Psoas muscle (tissue), 8 donors: ENCODE measurements around the gene DNMBP. TPM values are rescaled to one million over a fixed set of nuclear protein-coding genes. Genes with fewer than 3 reads are reported as not detected.

ENCODE experiments used
- ATAC-seq, 4 donors: fragments of 200-7000 bp; cut with Tn5 transposase; one replicate each; pipeline ENCODE4 v1.9.1; 2020; ENCODE audit warnings: moderate library complexity in 3 of 4, mild to moderate bottlenecking in 2 of 4
- DNase-seq, 2 donors: peaks; one replicate each; pipeline ENCODE4 v3.0.0-alpha.2; 2020
- H3K27ac ChIP-seq: fragments of 200-600 bp; one replicate; pipeline ENCODE4 v1.8.0; 2022
- H3K27me3 ChIP-seq, 3 donors: fragments of 200-600 bp in 1 of 3; one replicate each; pipeline versions ENCODE4 v1.6.1 to v1.8.0; 2013 to 2022; ENCODE audit warnings: low read length in 2 of 3, mild to moderate bottlenecking in 2 of 3, moderate library complexity in 1 of 3; ENCODE audit not compliant: insufficient read depth in 3 of 3
- H3K36me3 ChIP-seq, 2 donors: fragments of 200-600 bp in 1 of 2; one replicate each; pipeline versions ENCODE4 v1.6.1 to v1.8.0; 2013 to 2022; ENCODE audit warnings: low read depth in 1 of 2, mild to moderate bottlenecking in 1 of 2, moderate library complexity in 1 of 2; ENCODE audit not compliant: insufficient read depth in 1 of 2
- H3K4me1 ChIP-seq: fragments of 200-600 bp; one replicate; pipeline ENCODE4 v1.8.0; 2022
- H3K4me3 ChIP-seq: fragments of 200-600 bp; one replicate; pipeline ENCODE4 v1.8.0; 2022; ENCODE audit warnings: mild to moderate bottlenecking
- H3K9me3 ChIP-seq: fragments of 200-600 bp; one replicate; pipeline ENCODE4 v1.8.0; 2022
- whole genome bisulfite sequencing, 3 donors: extraction: QIAGEN DNeasy Blood & Tissue Kit; methylation state at CpG; one replicate each; pipeline versions ENCODE4 v1.1.6 to v1.1.7; 2013; 5-methylcytosine and 5-hydroxymethylcytosine counted together
- intact Hi-C, 2 donors: fragments of 100-400 bp; cut with DNase I; formaldehyde crosslinking; loops; one replicate each; pipeline versions ENCODE4 v1.11.0 to v1.14.2; 2022
- polyA plus RNA-seq, 3 donors: library from polyadenylated mRNA; stranded (reverse); fragments of 200-250 nt; gene quantifications; one replicate each; pipeline ENCODE4 v1.2.3, GENCODE V29; 2013
- total RNA-seq, 4 donors: library from RNA; stranded (reverse); fragmentation: NEBNext Ultra II Directional in 2 of 4; extraction: Animal tissue kit (Norgen Biotek cat#: 25700) in 2 of 4; gene quantifications; one replicate each; pipeline versions ENCODE4 v1.2.1 to v1.2.4, GENCODE V29; 2021 to 2023
- TF ChIP-seq, protein P1 (sequence below): fragments of 200-600 bp; IDR thresholded peaks from one replicate; pipeline ENCODE4 v1.8.0; 2022; ENCODE audit warnings: antibody characterized with exemption
- donor health status: healthy with polysubstance abuse.
- donor health status: DM: no; HTN: no; CAD: no; lungs with moderate emphysema.
- donor health status: Bipolar disorder and iron deficiency.
- donor health status: healthy.
- donor health status: DM: yes; HTN: yes; CAD: no.
- donor health status: DM: no; HTN: no; CAD: no.
- donor health status: DM: no; HTN: no; CAD: no.
- donor health status: DM: yes; HTN: yes; CAD: no.

The DNMBP gene
- total and polyA plus RNA-seq, 7 donors, result 6.2 to 16.9 (median 11.0) TPM

DNA sequence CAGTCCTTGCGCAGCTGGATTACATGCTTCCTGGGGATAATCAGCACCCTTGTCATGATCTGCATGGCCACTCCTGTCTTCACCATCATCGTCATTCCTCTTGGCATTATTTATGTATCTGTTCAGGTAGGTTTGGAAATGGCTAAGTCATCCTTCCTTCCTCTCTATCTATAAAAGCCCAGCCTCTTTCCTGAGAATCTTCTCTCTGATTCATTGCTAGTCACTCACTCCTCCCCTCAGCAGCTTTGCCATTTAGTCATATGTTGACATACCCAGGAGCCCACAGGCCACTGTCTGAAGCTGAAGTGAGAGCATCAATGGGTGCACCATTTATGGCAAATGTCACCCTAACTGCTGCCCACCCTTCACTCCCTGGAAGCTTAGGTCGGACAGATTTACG is 175.3 kb downstream of the DNMBP start:
- no peaks in the 10 kb centered on the region for H3K27me3 ChIP-seq
- intact Hi-C loops, result no loop called here
- H3K36me3 ChIP-seq, result peaks cover 0 to 69% of the 10 kb centered on the region in 2 donors
- ATAC-seq (no peak), DNase-seq (no peak)
- H3K27ac ChIP-seq, result no peak overlapping the region
- TF ChIP-seq, protein P1, sequence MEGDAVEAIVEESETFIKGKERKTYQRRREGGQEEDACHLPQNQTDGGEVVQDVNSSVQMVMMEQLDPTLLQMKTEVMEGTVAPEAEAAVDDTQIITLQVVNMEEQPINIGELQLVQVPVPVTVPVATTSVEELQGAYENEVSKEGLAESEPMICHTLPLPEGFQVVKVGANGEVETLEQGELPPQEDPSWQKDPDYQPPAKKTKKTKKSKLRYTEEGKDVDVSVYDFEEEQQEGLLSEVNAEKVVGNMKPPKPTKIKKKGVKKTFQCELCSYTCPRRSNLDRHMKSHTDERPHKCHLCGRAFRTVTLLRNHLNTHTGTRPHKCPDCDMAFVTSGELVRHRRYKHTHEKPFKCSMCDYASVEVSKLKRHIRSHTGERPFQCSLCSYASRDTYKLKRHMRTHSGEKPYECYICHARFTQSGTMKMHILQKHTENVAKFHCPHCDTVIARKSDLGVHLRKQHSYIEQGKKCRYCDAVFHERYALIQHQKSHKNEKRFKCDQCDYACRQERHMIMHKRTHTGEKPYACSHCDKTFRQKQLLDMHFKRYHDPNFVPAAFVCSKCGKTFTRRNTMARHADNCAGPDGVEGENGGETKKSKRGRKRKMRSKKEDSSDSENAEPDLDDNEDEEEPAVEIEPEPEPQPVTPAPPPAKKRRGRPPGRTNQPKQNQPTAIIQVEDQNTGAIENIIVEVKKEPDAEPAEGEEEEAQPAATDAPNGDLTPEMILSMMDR, result no peak
- H3K9me3 ChIP-seq, result no peaks in the 10 kb centered on the region
- no peak overlapping the region for H3K4me3 ChIP-seq
- 86 to 91% (median 87%) methylated on average over 4 of the region's 4 CpGs for WGBS, 3 donors
- no peaks in the 10 kb centered on the region for H3K4me1 ChIP-seq

DNA sequence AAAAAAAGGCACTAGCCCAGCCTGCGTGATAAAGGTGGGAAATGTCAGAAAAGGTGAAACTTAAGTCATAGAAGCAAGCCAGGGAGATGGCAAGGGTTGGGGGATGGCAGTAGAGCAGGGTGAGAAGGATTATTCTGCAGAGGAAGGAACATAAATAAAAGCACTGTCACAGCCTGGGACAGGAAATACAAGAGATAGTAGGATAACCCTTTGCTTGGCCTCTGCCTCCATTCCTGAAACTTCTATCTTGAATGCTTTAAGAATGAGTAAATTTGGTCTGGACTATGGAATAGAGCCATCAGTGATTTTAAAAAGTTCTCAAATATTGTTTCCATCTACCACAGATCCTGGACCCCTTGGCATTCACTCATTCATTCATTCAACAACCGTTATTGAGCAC is 177.3 kb downstream of the DNMBP start:
- Histone ChIP-seq H3K4me3 (no peak overlapping the region), H3K36me3 (peaks cover 0 to 69% of the 10 kb centered on the region in 2 donors), H3K4me1 (no peaks in the 10 kb centered on the region), H3K9me3 (no peaks in the 10 kb centered on the region), H3K27me3 (no peaks in the 10 kb centered on the region), H3K27ac (no peak overlapping the region)
- TF ChIP-seq, protein P1, result no peak
- ATAC-seq, result no peak
- intact Hi-C loops, result no loop called here
- WGBS, 3 donors, result 81 to 92% (median 89%) methylated on average over 2 of the region's 2 CpGs
- no peak for DNase-seq

DNA sequence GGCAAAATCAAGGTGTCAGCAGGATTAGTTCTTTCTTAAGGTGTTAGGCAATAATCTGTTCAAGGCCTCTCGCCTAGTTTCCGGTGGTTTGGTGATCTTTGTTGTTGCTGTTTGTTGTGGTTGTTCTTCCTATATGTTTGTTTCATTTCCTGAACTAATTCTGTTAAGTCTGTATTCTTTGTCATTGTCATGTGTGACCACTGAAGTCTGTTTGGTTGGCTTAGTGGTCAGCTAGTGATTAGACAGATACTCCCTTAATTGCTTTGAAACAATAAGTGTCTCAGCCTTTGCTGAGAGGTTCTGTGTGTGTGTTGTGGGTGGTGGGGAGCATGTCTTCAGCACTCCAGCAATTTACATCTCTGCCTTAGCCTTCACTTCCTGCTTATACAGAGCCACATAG is 181.3 kb downstream of the DNMBP start:
- intact Hi-C loops, result no loop called here
- TF ChIP-seq, protein P1, result no peak
- no peaks in the 10 kb centered on the region for H3K9me3 ChIP-seq
- H3K4me1 ChIP-seq, result no peaks in the 10 kb centered on the region
- no peak for DNase-seq
- no peak overlapping the region for H3K27ac ChIP-seq
- peaks cover 0 to 40% of the 10 kb centered on the region in 2 donors for H3K36me3 ChIP-seq
- ATAC-seq, result no peak
- no peak overlapping the region for H3K4me3 ChIP-seq
- WGBS, 3 donors, result 89 to 91% (median 90%) methylated on average over 2 of the region's 2 CpGs
- no peaks in the 10 kb centered on the region for H3K27me3 ChIP-seq

DNA sequence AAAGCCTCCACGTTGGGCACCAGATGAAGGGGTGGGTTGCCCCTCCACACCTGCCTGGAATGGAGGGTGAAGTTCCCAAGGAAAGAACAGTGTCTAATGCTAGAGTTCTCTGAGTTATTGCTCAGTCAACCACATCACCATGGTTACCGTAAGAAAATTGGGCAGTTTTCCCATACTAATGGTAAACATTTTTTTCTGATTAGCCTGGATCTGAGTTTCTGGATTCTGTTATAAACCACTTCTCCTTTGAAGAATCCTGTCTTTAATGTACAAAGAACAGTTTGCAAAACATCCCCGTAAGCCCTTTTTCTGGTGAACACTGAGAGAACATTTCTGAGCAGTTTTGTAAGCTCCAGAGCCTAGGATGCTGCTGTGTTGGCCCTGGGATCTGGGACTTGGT is 181.8 kb downstream of the DNMBP start:
- Histone ChIP-seq H3K36me3 (peaks cover 0 to 35% of the 10 kb centered on the region in 2 donors), H3K27ac (no peak overlapping the region), H3K4me3 (no peak overlapping the region), H3K27me3 (no peaks in the 10 kb centered on the region), H3K4me1 (no peaks in the 10 kb centered on the region), H3K9me3 (no peaks in the 10 kb centered on the region)
- no peak for DNase-seq
- no peak for ATAC-seq
- intact Hi-C loops, result no loop called here
- 92 to 95% (median 94%) methylated on average over 3 of the region's 3 CpGs for WGBS, 3 donors
- TF ChIP-seq, protein P1, result no peak

Other genes starting within 250 kb of the DNMBP start
- 1 to 10 TPM in 1 of 4 donors, under 1 TPM in 3; 0.61 to 2.3 (median 0.71) TPM for gene ABCC2, start 227.3 kb downstream of the DNMBP start, total RNA-seq
- gene ABCC2, start 227.3 kb downstream of the DNMBP start, polyA plus RNA-seq, result 1 to 10 TPM in 1 of 3 donors, under 1 TPM in 2; 0.23 to 2.0 (median 0.48) TPM
- not detected for gene CPN1, start 71.9 kb upstream of the DNMBP start, total RNA-seq
- not detected for gene CPN1, start 71.9 kb upstream of the DNMBP start, polyA plus RNA-seq
- 10 to 100 TPM in 2 of 4 donors, 1 to 10 TPM in 2; 8.3 to 11.6 (median 10.0) TPM for gene ERLIN1, start 176.1 kb upstream of the DNMBP start, total RNA-seq
- 10 to 100 TPM in 2 of 3 donors, 1 to 10 TPM in 1; 6.8 to 15.2 (median 14.3) TPM for gene ERLIN1, start 176.1 kb upstream of the DNMBP start, polyA plus RNA-seq
- gene CHUK, start 219.6 kb upstream of the DNMBP start, total RNA-seq, result 10 to 100 TPM in 3 of 4 donors, 1 to 10 TPM in 1; 8.8 to 23.1 (median 15.3) TPM
- 10 to 100 TPM in 1 of 3 donors, 1 to 10 TPM in 2; 8.8 to 32.2 (median 9.5) TPM for gene CHUK, start 219.6 kb upstream of the DNMBP start, polyA plus RNA-seq